K562 (cell line): ENCODE measurements around the gene NDC1. TPM values are rescaled to one million over a fixed set of nuclear protein-coding genes. Genes with fewer than 3 reads are reported as not detected.

Experiments used
- ATAC-seq: fragments of 200-7000 bp; cut with Tn5 transposase; 3 replicates; pipeline ENCODE4 v1.9.1; 2020; ENCODE audit warnings: moderate library complexity
- BruUV-seq: library from RNA; stranded (reverse); fragments of 400-500 nt; replicated peaks from 2 replicates; lab custom pipeline; 2021; lab: Mats Ljungman, UMichigan
- CTCF ChIA-PET: fragments of 300-600 bp; formaldehyde crosslinking; extraction: SDS; loops from one replicate; lab custom pipeline; 2021; ENCODE audit warnings: low intra/inter-chr PET ratio; lab: Yijun Ruan, JAX
- POLR2A ChIA-PET: fragments of 300-600, 350-650 bp; sonication (Branson Sonifier 250); formaldehyde crosslinking; extraction: SDS; loops from one replicate; lab custom pipeline; 2021; ENCODE audit warnings: antibody characterized with exemption, inconsistent platforms; lab: Yijun Ruan, JAX
- DNase-seq, 4 experiments: peaks; one replicate each; pipeline versions ENCODE4 v3.0.0 to v3.0.0-alpha.2; 2011 to 2018; ENCODE audit warnings: low spot score in 3 of 4, mixed read lengths in 3 of 4; ENCODE audit errors: extremely low read depth in 1 of 4
- FAIRE-seq: peaks from 2 replicates; lab custom pipeline; 2011; peaks lifted over from hg19 to GRCh38; lab: Jason Lieb, UNC
- H2AFZ ChIP-seq: 2 replicates; pipeline ENCODE4 v1.6.0; 2011; ENCODE audit warnings: low read depth, low read length, control low read depth, inconsistent platforms
- H3K27ac ChIP-seq: fragments of 200-600 bp; 3 replicates; pipeline ENCODE4 v1.8.0; 2011; ENCODE audit warnings: low read depth, mild to moderate bottlenecking, control low read depth, inconsistent platforms, low read length, moderate library complexity, mixed read lengths; ENCODE audit errors: extremely low read depth
- H3K27me3 ChIP-seq, 2 experiments: fragments of 300-600 bp in 1 of 2; 2 replicates in 1 of 2; 3 replicates in 1 of 2; pipeline versions ENCODE4 v1.6.0 to v1.8.0; 2011; ENCODE audit warnings: inconsistent platforms in 2 of 2, low read length in 2 of 2, mild to moderate bottlenecking in 1 of 2, mixed read lengths in 1 of 2, moderate library complexity in 1 of 2; ENCODE audit not compliant: control insufficient read depth in 2 of 2, insufficient read depth in 2 of 2
- H3K36me3 ChIP-seq: fragments of 300-600 bp; 3 replicates; pipeline ENCODE4 v1.8.0; 2011; ENCODE audit warnings: mild to moderate bottlenecking, low read length, inconsistent platforms; ENCODE audit not compliant: control insufficient read depth, insufficient read depth
- H3K4me1 ChIP-seq, 2 experiments: fragments of 200-600 bp in 1 of 2; replicated peaks in 1 of 2; 2 replicates in 1 of 2; 3 replicates in 1 of 2; pipeline versions ENCODE4 v1.5.1 to v1.8.0; 2011; ENCODE audit warnings: inconsistent platforms in 2 of 2, low read length in 2 of 2, mild to moderate bottlenecking in 1 of 2, mixed read lengths in 1 of 2, moderate library complexity in 1 of 2; ENCODE audit not compliant: control insufficient read depth in 2 of 2, insufficient read depth in 2 of 2
- H3K4me2 ChIP-seq: 2 replicates; pipeline ENCODE4 v1.6.1; 2011; ENCODE audit warnings: low read length, control low read depth, inconsistent platforms, mixed read lengths; ENCODE audit not compliant: insufficient read depth
- H3K4me3 ChIP-seq: fragments of 200-600 bp; sonication (generic), shearing (Covaris generic); 2 replicates; pipeline ENCODE4 v1.5.1; 2016; ENCODE audit warnings: control low read depth, inconsistent platforms
- H3K79me2 ChIP-seq: fragments of 200-600 bp; 3 replicates; pipeline ENCODE4 v1.8.0; 2011; ENCODE audit warnings: low read length, inconsistent platforms; ENCODE audit not compliant: control insufficient read depth, insufficient read depth
- H3K9ac ChIP-seq, 2 experiments: 2 replicates each; pipeline versions ENCODE4 v1.6.0 to v1.6.1; 2011; ENCODE audit warnings: low read depth in 2 of 2, low read length in 2 of 2, control low read depth in 1 of 2, inconsistent platforms in 1 of 2, mild to moderate bottlenecking in 1 of 2, mixed read lengths in 1 of 2; ENCODE audit not compliant: insufficient read depth in 1 of 2
- H3K9me1 ChIP-seq: one replicate; pipeline ENCODE4 v1.6.0; 2011; ENCODE audit warnings: inconsistent platforms, mild to moderate bottlenecking, low read length, moderate library complexity; ENCODE audit not compliant: control insufficient read depth, insufficient read depth
- H3K9me3 ChIP-seq: replicated peaks from 2 replicates; pipeline ENCODE4 v1.5.1; 2011; ENCODE audit warnings: low read depth, low read length, inconsistent platforms; ENCODE audit not compliant: control insufficient read depth, insufficient read depth
- H4K20me1 ChIP-seq: replicated peaks from 2 replicates; pipeline ENCODE4 v1.6.1; 2011; ENCODE audit warnings: low read length, inconsistent platforms, mixed read lengths; ENCODE audit not compliant: control insufficient read depth, insufficient read depth
- CTCF ChIP-seq, 3 experiments: IDR thresholded peaks in 2 of 3; conservative IDR thresholded peaks in 1 of 3; 2 replicates each; pipeline ENCODE4 v1.5.1; 2011 to 2012; ENCODE audit warnings: low read length in 3 of 3, mild to moderate bottlenecking in 3 of 3, control low read depth in 2 of 3, improper control_type of control experiment in 1 of 3, inconsistent platforms in 1 of 3, low read depth in 1 of 3, mixed read lengths in 1 of 3, moderate library complexity in 1 of 3; ENCODE audit not compliant: insufficient read depth in 2 of 3
- RAD21 ChIP-seq, 2 experiments: fragments of 250-450 bp in 1 of 2; fragments of 450-650 bp in 1 of 2; sonication (Bioruptor Pico) in 1 of 2; formaldehyde crosslinking in 1 of 2; IDR thresholded peaks in 1 of 2; conservative IDR thresholded peaks in 1 of 2; 2 replicates each; pipeline versions ENCODE4 v1.4.0 to v1.8.0; 2020 to 2022; ENCODE audit warnings: mild to moderate bottlenecking in 2 of 2, moderate library complexity in 1 of 2
- ZNF764 ChIP-seq: fragments of 250-450 bp; sonication (Bioruptor Pico); IDR thresholded peaks from 2 replicates; pipeline ENCODE4 v1.4.0; 2020; ENCODE audit warnings: low read depth, mild to moderate bottlenecking, moderate library complexity
- WGBS: fragments of 100-300 bp; shearing (Covaris generic); methylation state at CpG from one replicate; pipeline ENCODE4 v1.1.6; 2016; ENCODE audit warnings: low coverage, mixed read lengths; ENCODE audit not compliant: insufficient coverage; ENCODE audit errors: missing lambda C conversion rate; 5-methylcytosine and 5-hydroxymethylcytosine counted together
- in situ Hi-C: fragments of 300-500 bp; cut with MboI; formaldehyde crosslinking; loops from 4 replicates; pipeline ENCODE4 v1.15.0; 2018; ENCODE audit warnings: inconsistent platforms, mixed read lengths
- intact Hi-C: fragments of 100-400 bp; cut with micrococcal nuclease; formaldehyde crosslinking; loops from 2 replicates; pipeline ENCODE4 v1.14.2; 2022
- polyA plus RNA-seq, 8 experiments: library from polyadenylated mRNA; depleted of rRNA in 4 of 8; stranded (reverse) in 5 of 8; unstranded in 3 of 8; fragments of >200 nt; fragmentation: Nextera tagmentation in 2 of 8; fragmentation: Illumina TruSeq in 1 of 8; extraction: Ambion mirVana in 2 of 8; extraction: Trizol in 1 of 8; gene quantifications; 2 replicates each; pipeline versions ENCODE4 v1.2.1 to v1.2.3, GENCODE V29; 2011 to 2014; ENCODE audit warnings: inconsistent platforms in 1 of 8, missing spikeins in 1 of 8
- total RNA-seq, 7 experiments: library from RNA; depleted of rRNA in 6 of 7; stranded (reverse); fragments of >200 nt in 6 of 7; fragmentation: Illumina TruSeq in 2 of 7; extraction: Trizol in 2 of 7; gene quantifications; 2 replicates each; pipeline versions ENCODE4 v1.2.1 to v1.2.3, GENCODE V29; 2011 to 2021; ENCODE audit warnings: low replicate concordance in 1 of 7

Gene NDC1
- total and polyA plus RNA-seq, 9 of the 15 experiments (the other 6 are each of a cell fraction or from before 2014, with no cell fraction given) = 26.9 to 102 (median 64.5) TPM

GRCh38 chr1:53718443-53718842 lies 119.7 kb downstream of the NDC1 start:
- intact Hi-C loops = no loop called here
- H3K4me1 ChIP-seq = no peaks in the 10 kb centered on the region
- H2AFZ ChIP-seq = no peak overlapping the region
- WGBS = 0% methylated on average over 2 of the region's 2 CpGs
- H3K9me1 ChIP-seq = no peaks in the 10 kb centered on the region
- CTCF ChIA-PET = no interaction called here
- H3K27ac ChIP-seq = no peak overlapping the region
- H3K27me3 ChIP-seq = peaks cover 14 to 45% of the 10 kb centered on the region in 2 experiments
- BruUV-seq = no TSS peak
- TF ChIP-seq ZNF764 (CRISPR knock-in tag) = no peak
- peak in 1 of 2 experiments; percentile 31; a peak in 3 of 4 replicates for TF ChIP-seq RAD21 (CRISPR knock-in tag; conservative IDR thresholded peaks at IDR 0.05 in 1 of 2, IDR thresholded peaks at IDR 0.05 in 1 of 2)
- peak in 1 of 3 experiments; percentile 17; a peak in 1 of 6 replicates for TF ChIP-seq CTCF (IDR thresholded peaks at IDR 0.05 in 2 of 3, conservative IDR thresholded peaks at IDR 0.05 in 1 of 3; ENCODE audit: insufficient read depth in 2 of 3, low read depth in 1 of 3, low read length in 3 of 3)
- no peaks in the 10 kb centered on the region; the same call in 1 of the 2 replicates for H4K20me1 ChIP-seq
- no peak for DNase-seq
- FAIRE-seq = no peak
- no peak overlapping the region for H3K4me3 ChIP-seq
- H3K79me2 ChIP-seq = no peaks in the 10 kb centered on the region
- no peak overlapping the region for H3K4me2 ChIP-seq
- ATAC-seq = no peak
- H3K36me3 ChIP-seq = no peaks in the 10 kb centered on the region
- POLR2A ChIA-PET = no interaction called here
- H3K9ac ChIP-seq = no peak overlapping the region
- in situ Hi-C loops = no loop called here
- H3K9me3 ChIP-seq = no peaks in the 10 kb centered on the region
